RWPE1 (cell line): ENCODE data around the gene KRT83.

ENCODE experiments used
- CTCF ChIA-PET: fragments of 350-600 bp; sonication (Branson Sonifier 250); formaldehyde crosslinking; extraction: SDS; loops from one replicate; lab custom pipeline; 2021; lab: Yijun Ruan, JAX
- POLR2A ChIA-PET: fragments of 400-600 bp; formaldehyde crosslinking; extraction: SDS; loops from one replicate; lab custom pipeline; 2020; ENCODE audit warnings: antibody characterized with exemption; ENCODE audit not compliant: low non-redundant PET; lab: Yijun Ruan, JAX
- DNase-seq: peaks from one replicate; pipeline ENCODE4 v3.0.0; 2012; ENCODE audit warnings: low spot score
- H3K27ac ChIP-seq: fragments of 450-650 bp; 2 replicates; pipeline ENCODE4 v1.5.1; 2017
- TF ChIP-seq, protein P1 (sequence below): fragments of 450-650 bp; conservative IDR thresholded peaks from 2 replicates; pipeline ENCODE4 v1.5.1; 2017; ENCODE audit warnings: low read depth, mild to moderate bottlenecking

The KRT83 gene

DNA sequence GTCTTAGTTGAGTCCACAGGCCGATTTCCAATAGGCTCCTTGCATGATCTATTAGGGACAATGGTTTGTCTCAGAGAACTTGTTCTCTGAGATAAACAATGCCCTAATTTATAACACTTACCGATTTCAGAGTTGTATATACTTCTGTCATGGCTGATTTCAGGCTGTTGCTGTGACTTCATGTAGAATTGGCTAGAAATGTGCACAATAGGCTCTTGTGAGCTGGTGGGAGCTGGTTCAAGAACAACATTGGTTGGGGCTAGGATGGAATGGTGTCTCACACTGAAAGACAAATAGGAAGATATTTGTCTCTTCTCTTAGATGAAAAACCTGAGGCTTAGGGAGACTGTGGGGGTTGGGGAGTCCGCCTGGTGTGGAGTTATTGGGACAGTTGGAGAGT is 53.5 kb downstream of the KRT83 start:
- CTCF ChIA-PET = interaction anchor here (0.7 to 1.1 kb wide), 2 partner anchors 11 to 51 kb away, joined by 3 to 7 read pairs; no protein-coding TSS in a partner anchor
- no peak for DNase-seq
- no peak overlapping the region for H3K27ac ChIP-seq
- TF ChIP-seq, protein P1, sequence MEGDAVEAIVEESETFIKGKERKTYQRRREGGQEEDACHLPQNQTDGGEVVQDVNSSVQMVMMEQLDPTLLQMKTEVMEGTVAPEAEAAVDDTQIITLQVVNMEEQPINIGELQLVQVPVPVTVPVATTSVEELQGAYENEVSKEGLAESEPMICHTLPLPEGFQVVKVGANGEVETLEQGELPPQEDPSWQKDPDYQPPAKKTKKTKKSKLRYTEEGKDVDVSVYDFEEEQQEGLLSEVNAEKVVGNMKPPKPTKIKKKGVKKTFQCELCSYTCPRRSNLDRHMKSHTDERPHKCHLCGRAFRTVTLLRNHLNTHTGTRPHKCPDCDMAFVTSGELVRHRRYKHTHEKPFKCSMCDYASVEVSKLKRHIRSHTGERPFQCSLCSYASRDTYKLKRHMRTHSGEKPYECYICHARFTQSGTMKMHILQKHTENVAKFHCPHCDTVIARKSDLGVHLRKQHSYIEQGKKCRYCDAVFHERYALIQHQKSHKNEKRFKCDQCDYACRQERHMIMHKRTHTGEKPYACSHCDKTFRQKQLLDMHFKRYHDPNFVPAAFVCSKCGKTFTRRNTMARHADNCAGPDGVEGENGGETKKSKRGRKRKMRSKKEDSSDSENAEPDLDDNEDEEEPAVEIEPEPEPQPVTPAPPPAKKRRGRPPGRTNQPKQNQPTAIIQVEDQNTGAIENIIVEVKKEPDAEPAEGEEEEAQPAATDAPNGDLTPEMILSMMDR = no peak
- POLR2A ChIA-PET = no interaction called here

DNA sequence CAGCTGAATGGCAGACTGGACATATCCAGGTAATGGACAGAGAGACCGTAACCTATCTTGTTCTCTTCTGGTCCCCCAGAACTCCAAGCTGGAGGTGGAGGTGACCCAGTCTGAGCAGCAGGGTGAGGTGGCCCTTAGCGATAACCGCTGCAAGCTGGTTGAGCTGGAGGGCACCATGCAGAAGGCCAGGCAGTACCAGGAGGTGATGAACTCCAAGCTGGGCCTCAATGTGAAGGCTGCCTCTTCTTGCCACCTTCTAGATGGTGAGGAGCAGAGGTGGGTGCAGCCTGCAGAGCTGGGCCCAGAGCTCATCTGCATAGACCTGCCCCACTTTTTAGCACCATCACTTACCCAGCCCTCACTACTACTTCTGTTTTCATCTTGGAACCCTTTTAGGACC is 53.9 kb downstream of the KRT83 start:
- POLR2A ChIA-PET = no interaction called here
- no peak for DNase-seq
- TF ChIP-seq, protein P1 = no peak

DNA sequence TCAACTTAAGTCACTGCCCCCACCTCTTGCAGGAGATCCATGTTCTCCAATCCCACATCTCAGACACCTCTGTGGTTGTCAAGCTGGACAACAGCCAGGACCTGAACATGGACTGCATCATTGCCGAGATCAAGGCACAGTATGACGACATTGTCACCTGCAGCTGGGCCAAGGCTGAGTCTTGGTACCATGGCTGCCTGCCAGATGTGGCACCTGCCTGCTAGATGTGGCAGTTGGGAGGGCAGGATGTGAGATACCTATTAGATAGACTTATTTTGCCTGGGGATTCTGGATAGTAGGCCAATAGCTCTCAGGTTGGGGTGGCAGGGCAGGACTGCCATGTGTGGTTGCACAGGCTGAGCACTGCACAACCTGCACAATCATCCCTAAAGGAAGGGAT is 54.7 kb downstream of the KRT83 start:
- no peak for DNase-seq
- CTCF ChIA-PET = interaction anchor here (1.2 kb wide), 1 partner anchor 13 kb away, joined by 5 read pairs; no protein-coding TSS in a partner anchor
- TF ChIP-seq, protein P1 = no peak
- no peak overlapping the region for H3K27ac ChIP-seq
- POLR2A ChIA-PET = no interaction called here

More for the DNA sequence above, 53.9 kb downstream of the KRT83 start:
- no peak overlapping the region for H3K27ac ChIP-seq
- CTCF ChIA-PET = interaction anchor here (0.7 to 1.2 kb wide), 3 partner anchors 11 to 51 kb away, joined by 3 to 7 read pairs (median 5); no protein-coding TSS in a partner anchor

DNA sequence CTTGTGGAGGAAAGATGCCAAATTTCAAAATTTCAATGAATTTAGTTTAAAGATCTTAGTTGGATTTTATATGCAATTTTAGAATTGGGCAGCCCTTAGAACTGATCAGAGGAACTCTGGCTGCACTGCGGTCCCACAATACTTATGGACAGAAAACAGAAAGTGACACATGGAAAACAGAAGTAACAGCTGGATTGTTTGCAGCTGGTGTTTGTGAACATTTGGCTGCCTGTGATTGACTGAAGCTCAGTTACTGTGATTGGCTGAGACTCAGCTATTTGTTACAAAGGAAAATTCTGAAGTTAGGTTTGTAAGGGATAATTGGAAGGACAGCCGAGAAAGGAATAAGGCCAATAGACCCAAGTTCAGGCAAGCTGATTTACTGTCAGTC is 56.8 kb downstream of the KRT83 start:
- no peak for DNase-seq
- ChIA-PET POLR2A (no interaction called here), CTCF (interaction anchor here (0.6 kb wide), 1 partner anchor 132 kb away, joined by 4 read pairs; no protein-coding TSS in a partner anchor)

More for the DNA sequence above, 56.8 kb downstream of the KRT83 start:
- H3K27ac ChIP-seq = no peak overlapping the region
- TF ChIP-seq, protein P1 = no peak
